Ureter (tissue), 1 donor: Measurements from ENCODE around the gene RSRC2. TPM values are rescaled to one million over a fixed set of nuclear protein-coding genes. Genes with fewer than 3 reads are reported as not detected.
"Not testable (repeated sequence)": the region's sequence is repeated elsewhere in the genome, so short reads cannot be mapped to it uniquely, and the experiment has no call there.

Source experiments
- DNase-seq: peaks from one replicate; pipeline ENCODE4 v3.0.0-alpha.2; 2020; ENCODE audit warnings: low spot score
- total RNA-seq: library from RNA; stranded (reverse); gene quantifications from one replicate; pipeline ENCODE4 v1.2.4, GENCODE V29; 2023
- donor health status: DM: yes; HTN: yes; CAD: no.

RSRC2 gene
- total RNA-seq, 1 donor from 2014 or later = 72.5 TPM

DNA sequence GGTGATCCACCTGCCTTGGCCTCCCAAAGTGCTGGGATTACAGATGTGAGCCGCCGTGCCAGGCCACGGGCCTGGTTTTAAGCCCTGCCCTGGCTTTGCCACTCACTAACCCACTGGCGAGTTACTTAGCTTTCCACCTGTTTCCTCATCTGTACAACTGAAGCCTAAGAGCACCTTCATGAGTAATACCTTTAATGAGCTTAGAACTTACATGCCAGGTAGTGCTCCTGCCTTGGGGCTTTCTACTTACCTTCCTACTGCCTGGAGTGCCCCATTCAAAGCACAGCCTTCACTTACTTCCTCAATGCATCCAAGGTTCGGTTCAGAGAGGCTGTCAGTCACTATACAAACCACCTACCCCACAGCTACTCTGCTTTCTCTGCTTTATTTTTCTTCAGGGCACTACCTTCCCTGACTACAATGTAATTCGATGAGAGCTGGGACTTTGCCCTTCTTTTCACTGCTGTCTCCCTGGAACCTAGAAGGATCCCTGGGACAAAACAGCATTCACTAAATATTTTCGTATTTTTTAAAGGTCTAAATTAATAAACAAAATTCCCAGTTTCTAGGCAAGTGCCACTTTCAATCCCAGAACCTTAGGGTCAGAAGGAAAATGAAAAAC, 39.8 kb downstream of the RSRC2 start:
- no peak for DNase-seq

DNA sequence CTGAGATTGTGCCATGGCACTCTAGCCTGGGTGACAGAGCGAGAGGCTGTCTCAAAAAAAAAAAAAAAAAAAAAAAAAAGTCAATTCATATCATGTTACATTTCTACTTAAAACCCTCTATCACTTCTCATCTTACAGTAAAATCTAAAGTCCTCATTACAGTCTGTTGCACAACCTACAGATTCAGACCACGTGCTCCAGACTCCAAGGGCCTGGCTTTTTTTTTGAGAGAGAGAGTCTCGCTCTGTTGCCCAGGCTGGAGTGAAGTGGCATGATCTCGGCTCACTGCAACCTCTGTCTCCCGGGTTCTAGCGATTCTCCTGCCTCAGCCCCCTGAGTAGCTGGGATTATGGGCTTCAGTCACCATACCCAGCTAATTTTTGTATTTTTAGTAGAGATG, 40.4 kb downstream of the RSRC2 start:
- not testable (repeated sequence) for DNase-seq

DNA sequence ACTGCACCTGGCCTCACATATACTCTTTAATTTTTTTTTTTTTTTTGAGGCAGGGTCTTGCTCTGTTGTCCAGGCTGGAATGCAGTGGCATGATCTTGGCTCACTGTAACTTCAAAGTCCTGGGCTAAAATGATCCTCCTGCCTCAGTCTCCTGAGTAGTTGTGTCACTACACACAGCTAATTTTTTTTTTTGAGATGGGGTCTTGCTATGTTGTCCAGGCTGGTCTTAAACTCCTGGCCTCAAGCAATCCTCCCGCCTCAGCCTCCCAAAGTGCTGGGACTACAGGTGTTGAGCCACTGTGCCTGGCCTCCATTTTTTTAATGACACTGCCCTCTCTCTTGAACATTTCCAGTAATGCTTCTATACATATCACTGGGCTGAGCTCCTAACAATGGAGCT, 42.4 kb downstream of the RSRC2 start:
- not testable (repeated sequence) for DNase-seq

DNA sequence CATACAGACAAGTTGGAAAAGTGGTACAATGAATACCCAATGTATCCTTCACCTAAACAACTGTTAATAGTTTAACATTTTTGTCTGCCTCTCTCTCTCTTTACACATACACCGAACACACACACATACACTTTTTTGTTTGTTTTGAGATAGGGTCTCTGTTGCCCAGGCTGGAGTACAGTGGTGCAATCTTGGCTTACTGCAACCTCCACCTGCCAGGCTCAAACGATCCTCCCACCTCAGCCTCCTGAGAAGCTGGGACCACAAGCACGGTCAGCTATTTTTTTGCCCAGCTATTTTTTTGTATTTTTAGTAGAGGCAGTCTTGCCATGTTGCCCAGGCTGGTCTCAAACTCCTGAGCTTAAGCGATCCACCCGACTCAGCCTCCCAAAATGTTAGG, 42.8 kb downstream of the RSRC2 start:
- no peak for DNase-seq

DNA sequence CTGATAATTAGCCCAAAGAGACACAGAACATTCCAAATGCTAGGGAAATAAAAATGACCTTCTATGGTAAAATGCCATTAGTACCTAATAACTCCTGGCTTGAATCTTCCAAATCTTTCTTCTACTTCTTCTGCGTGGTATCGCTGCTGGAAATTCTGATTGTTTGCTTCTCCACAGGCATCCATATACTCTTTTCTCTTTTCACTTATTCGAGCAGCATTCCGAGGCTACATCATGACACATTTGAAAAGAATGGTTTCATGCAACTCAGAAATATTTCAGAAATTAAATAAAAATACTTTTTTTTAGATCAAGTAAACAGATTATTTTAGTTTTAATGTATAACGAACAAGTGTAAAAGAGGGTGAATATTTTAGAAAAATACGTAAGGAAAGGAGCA, 44.9 kb downstream of the RSRC2 start:
- DNase-seq = no peak

DNA sequence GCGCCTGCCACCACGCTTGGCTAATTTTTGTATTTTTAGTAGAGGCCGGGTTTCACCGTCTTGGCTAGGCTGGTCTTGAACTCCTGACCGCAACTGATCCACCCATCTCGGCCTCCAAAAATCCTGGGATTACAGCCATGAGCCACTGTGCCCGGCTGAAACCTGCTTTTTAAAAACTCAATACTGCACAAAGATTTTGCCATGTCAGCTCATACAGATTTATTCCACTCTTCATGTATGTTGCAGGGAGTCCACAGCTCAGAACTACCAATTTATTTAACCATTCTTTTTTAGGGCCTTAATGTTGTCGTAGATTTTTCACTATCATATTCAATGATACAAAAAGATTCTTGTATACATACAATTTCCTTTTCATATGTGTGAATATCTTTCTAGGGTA, 46.0 kb downstream of the RSRC2 start:
- DNase-seq = no peak

DNA sequence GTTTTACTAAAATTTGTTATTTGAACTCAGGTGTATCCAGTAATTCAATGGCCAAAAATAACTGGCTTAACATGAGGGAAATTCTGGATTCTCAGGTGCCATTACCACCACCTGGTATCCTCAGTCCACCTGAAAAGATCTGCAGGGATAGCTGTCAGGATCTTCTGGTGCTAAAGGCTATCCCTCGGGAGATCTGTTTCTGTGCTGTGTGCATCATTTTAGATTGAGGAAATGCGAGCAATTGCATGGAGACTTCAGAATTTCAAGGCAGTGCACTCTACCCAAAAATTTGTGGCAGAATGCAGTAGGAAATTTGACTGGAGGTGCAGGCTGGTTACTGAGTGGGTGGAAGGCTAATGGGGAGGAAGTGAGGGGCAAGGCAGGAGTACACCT, 52.4 kb downstream of the RSRC2 start:
- DNase-seq = no peak

DNA sequence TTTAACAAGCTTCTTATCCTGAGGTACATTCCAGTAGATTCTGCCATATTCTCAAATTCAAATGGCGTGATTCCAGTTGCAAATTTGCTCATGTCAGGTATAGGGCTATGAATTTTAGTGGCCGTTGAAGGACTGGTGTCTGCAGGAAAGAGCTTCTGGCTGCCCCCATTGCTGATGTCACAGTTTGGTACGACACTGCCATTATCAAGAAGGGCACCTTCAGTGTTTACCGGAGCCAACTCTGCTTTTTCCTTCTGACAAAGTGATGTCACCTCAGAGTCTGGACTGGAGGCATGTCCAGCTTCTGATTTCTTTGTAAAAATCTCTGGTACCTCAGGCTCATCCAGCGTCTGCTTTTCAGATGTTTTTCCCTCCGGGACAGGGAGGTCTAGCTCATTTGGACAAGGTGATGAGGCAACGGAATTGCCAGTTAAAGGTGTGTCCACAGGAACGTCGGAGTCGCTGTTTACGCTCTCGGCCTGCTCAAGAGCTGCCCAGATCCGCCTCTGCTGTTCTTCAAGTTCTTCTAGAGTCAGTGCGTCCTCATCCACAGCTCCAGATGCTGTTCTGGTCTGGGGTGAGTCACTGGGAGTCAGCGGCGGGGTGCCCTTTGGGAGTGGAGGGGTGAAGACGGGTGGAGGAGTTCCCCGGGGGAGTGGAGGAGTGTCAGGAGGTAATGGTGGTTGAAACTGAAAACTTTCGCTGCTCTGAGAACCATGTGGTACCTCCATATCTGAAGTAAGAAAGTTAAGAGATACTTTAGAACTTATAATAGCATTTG, 53.0 kb downstream of the RSRC2 start:
- peak; percentile 41 for DNase-seq

DNA sequence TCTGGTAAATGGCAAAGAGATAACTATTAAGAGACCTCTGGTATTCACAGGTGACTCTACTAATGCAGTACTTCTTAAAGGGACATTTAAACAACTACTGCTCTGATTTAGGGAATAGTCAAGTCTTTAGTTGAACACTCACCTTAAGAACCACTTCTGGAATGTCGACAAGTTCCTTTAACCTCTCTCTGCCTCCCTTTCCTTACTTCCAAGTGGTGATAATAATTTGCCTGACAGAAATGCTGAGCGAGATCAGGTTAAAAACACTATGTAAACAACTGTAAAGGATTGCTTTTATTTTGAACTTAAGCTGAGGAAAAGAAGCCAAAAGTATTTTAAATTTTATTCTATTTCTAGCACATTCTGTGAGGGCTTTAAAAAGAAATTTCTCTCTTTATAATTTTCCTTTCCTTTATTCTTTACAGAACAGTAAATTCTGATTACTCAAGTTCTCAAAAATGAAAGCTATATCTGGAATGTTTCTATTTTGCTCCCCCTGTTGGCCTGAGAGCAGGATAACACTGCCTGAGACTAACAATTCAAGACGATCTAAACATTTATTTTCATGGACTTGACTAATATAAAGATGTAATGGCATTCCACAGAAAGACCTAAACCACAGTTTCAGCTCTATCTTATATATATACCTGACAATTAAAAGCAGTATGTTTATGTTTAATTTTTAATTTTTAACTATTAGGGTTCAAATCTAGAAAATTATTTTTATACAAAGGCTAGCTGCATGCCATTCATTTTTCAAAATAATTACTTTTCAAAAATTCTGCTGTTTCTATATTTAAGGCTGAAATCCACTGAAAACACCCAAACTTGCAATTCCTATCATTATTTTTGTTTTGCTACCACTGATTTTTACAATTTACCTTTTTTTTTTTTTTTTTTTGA, 55.2 kb downstream of the RSRC2 start:
- peak; percentile 27 for DNase-seq

DNA sequence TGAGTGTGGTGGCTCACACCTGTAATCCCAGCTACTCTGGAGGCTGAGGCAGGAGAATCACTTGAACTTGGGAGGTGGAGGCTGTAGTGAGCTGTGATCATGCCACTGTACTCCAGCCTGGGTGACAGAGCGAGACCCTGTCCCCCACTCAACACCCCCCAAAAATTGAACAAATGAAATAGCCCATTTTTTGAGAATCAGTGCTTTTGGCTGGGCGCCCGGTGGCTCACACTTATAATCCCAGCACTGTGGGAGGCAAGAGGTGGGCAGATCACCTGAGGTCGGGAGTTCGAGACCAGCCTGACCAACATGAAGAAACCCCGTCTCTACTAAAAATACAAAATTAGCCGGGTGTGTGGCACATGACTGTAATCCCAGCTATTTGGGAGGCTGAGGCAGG, 56.2 kb downstream of the RSRC2 start:
- DNase-seq = peak; percentile 40

DNA sequence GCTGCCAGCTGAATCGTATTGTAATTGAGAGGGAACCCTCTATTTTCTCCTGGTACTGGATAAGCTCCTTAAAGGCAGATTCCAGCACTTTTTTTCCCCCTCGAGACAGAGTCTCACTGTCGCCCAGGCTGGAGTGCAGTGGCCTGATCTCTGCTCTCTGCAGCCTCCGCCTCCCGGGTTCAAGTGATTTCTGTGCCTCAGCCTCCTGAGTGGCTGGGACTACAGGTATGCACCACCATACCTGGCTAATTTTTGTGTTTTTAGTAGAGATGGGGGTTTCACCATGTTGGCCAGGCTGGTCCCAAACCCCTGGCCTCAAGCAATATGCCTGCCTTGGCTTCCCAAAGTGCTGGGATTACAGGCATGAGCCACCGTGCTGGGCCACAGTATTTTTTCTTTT, 56.9 kb downstream of the RSRC2 start:
- peak; percentile 29 for DNase-seq

DNA sequence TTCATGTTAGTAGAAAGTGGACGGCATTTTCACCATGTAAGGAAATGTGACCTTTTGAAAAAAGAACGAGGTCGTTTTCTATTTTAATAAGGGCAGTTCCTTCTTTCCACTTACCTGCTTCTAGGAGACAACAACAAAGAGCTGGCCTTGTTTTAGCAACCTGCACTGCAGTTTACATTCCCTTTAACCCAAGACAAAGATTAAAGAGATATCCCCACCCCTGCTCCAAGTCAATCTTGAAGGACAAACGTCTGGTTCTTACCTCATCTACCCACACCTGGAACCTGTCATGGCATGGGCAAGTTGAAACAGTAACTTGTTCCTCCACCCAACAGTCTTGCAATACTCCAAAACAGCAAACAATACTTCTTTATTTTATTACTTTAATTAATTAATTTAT, 58.8 kb downstream of the RSRC2 start:
- DNase-seq = peak; percentile 57

DNA sequence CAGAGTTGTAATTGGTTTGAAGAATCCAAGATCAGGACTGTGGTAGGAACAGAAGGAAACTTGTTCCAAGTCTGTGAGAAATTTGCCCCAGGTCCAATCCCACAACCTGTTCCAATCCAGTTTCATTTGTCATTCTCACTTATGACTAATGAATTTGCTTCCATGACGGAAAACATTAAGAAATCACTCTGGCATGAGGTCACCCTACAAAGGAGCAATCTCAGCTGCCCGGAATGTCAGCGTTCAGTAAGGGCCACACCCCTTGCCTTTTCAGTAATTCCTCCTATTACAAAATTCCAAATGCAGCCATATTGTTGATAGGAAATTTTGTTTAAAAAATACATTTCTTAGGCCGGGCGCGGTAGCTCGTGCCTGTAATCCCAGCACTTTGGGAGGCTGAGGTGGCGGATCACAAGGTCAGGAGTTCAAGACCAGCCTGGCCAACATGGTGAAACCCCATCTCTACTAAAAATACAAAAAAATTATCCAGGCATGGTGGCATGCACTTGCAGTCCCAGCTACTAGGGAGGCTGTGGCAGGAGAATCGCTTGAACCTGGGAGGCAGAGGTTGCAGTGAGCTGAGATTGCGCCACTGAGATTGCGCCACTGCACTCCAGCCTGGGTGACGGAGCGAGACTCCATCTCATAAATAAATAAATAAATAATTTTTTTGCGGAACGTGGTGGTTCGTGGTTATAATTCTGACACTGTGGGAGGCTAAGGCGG, 62.3 kb downstream of the RSRC2 start:
- peak; percentile 17 for DNase-seq

DNA sequence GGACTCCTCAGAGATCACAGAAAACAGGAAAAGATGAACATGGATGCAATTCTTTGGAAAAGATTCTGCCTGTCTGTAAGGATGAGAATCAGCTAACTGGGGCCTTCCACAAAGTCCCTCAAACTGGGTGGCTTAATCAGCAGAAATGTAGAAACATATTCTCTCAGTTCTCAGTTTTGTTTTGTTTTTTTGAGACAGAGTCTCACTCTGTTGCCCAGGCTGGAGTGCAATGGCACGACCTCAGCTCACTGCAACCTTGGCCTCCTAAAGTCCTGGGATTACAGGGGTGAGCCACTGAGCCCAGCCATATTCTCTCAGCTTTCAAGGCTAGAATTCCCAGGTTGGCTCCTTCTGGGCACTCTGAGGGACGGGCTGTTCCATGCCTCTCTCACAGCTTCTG, 66.1 kb downstream of the RSRC2 start:
- no peak for DNase-seq

DNA sequence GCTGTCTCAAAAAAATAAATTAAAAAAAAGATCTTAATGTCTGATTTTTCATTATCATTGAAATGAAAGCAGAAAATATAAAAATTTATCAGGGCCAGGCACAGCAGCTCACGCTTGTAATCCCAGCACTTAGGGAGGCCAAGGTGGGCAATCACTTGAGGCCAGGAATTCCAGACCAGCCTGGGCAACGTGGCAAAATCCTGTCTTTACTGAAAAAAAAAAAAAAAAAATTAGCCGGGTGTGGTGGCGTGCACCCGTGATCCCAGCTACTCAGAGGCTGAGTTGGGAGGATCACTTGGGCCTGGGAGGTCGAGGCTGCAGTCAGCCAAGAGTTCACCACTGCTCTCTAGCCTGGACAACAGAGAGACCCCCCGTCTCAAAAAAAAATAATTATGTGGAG, 66.7 kb downstream of the RSRC2 start:
- DNase-seq = no peak

DNA sequence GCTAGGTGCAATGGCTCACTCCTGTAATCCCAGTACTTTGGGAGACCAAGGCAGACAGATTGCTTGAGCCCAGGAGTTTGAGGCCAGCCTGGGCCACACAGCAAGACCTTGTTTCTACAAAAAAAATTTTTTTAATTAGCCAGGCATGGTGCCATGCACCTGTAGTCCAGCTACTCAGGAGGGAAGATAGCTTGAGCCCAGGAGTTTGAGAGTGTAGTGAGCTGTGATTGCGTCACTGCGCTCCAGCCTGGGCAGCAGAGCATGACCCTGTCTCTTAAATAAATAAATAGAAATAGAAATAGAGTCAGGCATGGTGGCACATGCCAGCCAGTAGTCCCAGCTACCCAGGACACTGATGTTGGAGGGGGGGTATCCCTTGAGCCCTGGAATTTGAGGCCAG, 67.5 kb downstream of the RSRC2 start:
- DNase-seq = no peak

DNA sequence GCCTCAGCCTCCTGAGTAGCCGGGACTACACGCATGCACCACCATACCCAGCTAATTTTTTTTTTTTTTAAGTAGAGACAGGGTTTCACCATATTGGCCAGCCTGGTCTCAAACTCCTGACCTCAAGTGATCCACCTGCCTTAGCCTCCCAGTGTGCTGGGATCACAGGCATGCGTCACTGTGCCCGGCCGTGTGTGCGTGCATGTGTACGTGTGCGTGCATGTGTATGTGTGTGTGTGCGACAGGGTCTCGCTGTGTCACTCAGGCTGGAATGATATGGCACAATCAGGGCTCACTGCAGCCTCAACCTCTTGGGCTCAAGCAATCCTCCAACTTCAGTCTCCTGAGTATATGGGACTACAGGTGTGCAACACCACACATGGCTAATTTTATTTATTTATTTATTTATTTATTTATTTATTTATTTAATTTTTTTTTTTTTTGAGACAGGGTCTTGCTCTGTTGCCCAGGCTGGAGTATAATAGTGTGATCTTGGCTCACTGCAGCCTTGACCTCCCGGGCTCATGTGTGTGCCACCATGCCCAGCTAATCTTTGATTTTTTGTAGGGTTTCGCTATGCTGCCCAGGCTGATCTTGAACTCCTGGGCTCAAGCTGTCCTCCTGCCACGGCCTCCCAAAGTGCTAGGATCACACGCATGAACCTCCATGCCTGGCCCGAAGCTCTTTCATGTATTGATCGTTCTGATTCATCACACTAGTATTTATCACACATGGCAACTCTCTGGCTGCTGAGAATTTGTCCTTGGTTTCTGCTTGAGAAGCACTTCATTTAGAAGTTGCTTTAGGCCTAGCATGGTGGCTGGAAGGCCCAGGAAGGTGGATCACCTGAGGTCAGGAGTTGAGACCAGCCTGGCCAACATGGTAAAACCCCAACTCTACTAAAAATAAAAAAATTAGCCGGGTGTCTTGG, 68.4 kb downstream of the RSRC2 start:
- no peak for DNase-seq

DNA sequence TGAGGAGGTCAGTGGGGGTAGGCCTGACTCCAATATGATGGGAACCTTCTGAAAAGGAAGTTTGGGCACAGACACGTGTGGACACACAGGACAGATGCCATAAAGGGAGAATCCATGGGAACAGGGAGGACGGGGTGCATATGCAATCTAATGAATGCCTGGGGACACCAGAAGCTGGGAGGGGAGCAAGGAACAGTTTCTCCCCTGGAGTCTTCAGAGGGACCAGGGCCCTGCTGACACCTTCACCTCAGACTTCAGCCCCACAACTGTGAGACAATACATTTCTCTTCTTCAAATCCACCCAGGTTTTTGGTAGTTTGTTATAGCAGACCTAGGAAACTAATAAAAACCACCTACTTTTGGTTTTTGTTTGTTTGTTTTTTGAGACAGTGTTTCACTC, 69.1 kb downstream of the RSRC2 start:
- DNase-seq = no peak

DNA sequence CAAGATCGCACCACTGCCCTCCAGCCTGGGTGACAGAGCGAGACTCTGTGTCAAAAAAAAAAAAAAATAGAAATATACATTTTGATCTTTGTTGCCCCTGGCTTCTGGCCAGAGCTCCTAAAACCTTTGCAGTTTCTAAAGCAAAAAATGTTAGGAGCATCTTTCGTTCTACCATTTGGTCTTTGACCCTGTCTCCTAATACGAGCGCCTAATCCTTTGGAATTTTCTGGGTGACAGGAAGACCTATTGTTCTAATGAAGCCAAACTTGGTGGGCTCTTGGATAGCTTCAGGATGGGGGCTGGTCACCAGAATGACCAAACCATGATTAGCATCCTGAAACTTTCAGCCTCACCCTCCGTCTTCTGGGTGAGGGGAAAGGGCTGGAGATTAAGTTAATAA, 72.0 kb downstream of the RSRC2 start:
- no peak for DNase-seq

DNA sequence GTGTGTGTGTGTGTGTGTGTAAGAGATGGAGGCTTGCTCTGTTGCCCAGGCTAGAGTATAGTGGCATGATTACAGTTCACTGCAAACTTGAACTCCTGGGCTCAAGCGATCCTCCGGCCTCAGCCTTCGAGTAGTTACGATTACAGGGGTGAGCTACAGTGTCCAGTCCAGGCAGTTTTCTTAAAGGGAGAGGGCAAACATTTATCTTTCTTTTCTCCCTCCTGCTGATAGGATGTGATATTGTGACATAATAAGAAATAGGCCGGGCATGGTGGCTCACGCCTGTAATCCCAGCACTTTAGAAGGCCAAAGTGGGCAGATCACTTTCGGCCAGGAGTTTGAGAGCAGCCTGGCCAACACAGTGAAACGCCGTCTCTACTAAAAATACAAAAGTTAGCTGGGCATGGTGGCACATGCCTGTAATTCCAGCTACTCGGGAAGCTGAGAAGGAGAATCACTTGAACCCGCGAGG, 72.5 kb downstream of the RSRC2 start:
- DNase-seq = no peak
